Heart left ventricle (tissue), 16 donors: Measurements from ENCODE around the gene MYL6. TPM values are rescaled to one million over a fixed set of nuclear protein-coding genes. Genes with fewer than 3 reads are reported as not detected.

ENCODE experiments used
- ATAC-seq, 4 donors: fragments of 200-7000 bp; cut with Tn5 transposase; one replicate each; pipeline ENCODE4 v1.9.1; 2020 to 2022; ENCODE audit warnings: moderate library complexity in 4 of 4, mild to moderate bottlenecking in 3 of 4, moderate number of reproducible peaks in 1 of 4
- DNase-seq, 5 donors: peaks; one replicate each; pipeline ENCODE4 v3.0.0-alpha.2; 2020
- H3K27ac ChIP-seq, 12 donors: fragments of 200-600 bp; sonication (generic) in 4 of 12; one replicate each; pipeline versions ENCODE4 v1.5.0 to v1.8.0; 2016 to 2022; ENCODE audit warnings: mild to moderate bottlenecking in 2 of 12
- H3K27me3 ChIP-seq, 9 donors: fragments of 200-600 bp; sonication (generic) in 2 of 9; one replicate each; pipeline versions ENCODE4 v1.5.1 to v1.8.0; 2016 to 2022; ENCODE audit warnings: mild to moderate bottlenecking in 3 of 9
- H3K36me3 ChIP-seq, 9 donors: fragments of 200-600 bp; sonication (generic) in 2 of 9; one replicate each; pipeline versions ENCODE4 v1.5.0 to v1.8.0; 2018 to 2022; ENCODE audit warnings: mild to moderate bottlenecking in 2 of 9
- H3K4me1 ChIP-seq, 12 donors: fragments of 200-600 bp; sonication (generic) in 4 of 12; one replicate each; pipeline versions ENCODE4 v1.5.0 to v1.8.0; 2016 to 2022; ENCODE audit warnings: mild to moderate bottlenecking in 3 of 12
- H3K4me3 ChIP-seq, 12 donors: fragments of 200-600 bp; sonication (generic) in 4 of 12; one replicate each; pipeline versions ENCODE4 v1.5.0 to v1.8.0; 2017 to 2022; ENCODE audit warnings: mild to moderate bottlenecking in 9 of 12, moderate library complexity in 4 of 12
- H3K9me3 ChIP-seq, 12 donors: fragments of 200-600 bp; sonication (generic) in 4 of 12; one replicate each; pipeline versions ENCODE4 v1.5.0 to v1.8.0; 2016 to 2022; ENCODE audit warnings: mild to moderate bottlenecking in 1 of 12
- CTCF ChIP-seq, 12 donors: fragments of 200-600 bp; sonication (generic) in 4 of 12; IDR thresholded peaks; one replicate each; pipeline versions ENCODE4 v1.5.0 to v1.8.0; 2018 to 2022; ENCODE audit warnings: antibody characterized with exemption in 12 of 12, mild to moderate bottlenecking in 5 of 12
- POLR2A ChIP-seq, 2 donors: fragments of 450-650 bp; IDR thresholded peaks; one replicate each; pipeline ENCODE4 v1.6.1; 2017; ENCODE audit warnings: antibody characterized with exemption in 2 of 2, mild to moderate bottlenecking in 2 of 2, moderate library complexity in 2 of 2
- WGBS, 4 donors: extraction: QIAGEN DNeasy Blood & Tissue Kit in 2 of 4; methylation state at CpG; one replicate each; pipeline versions ENCODE4 v1.1.5 to v1.1.7; 2013 to 2018; 5-methylcytosine and 5-hydroxymethylcytosine counted together
- intact Hi-C, 10 donors: fragments of 100-400 bp; cut with DNase I; formaldehyde crosslinking; loops; one replicate each; pipeline versions ENCODE4 v1.11.1 to v1.14.2; 2022
- long read RNA-seq, 3 donors: library from polyadenylated mRNA; unstranded; transcript quantifications; one replicate each; pipeline ENCODE4 v2.0.0, GENCODE V29; 2020 to 2021
- polyA plus RNA-seq, 2 donors: library from polyadenylated mRNA; stranded (reverse); fragments of 200-250 nt; gene quantifications; one replicate each; pipeline ENCODE4 v1.2.3, GENCODE V29; 2013
- total RNA-seq, 9 donors: library from RNA; depleted of rRNA in 2 of 9; stranded (reverse); fragments of >200 nt in 2 of 9; fragmentation: NEBNext Ultra II Directional in 3 of 9; extraction: Animal tissue kit (Norgen Biotek cat#: 25700) in 3 of 9; gene quantifications; one replicate each; pipeline versions ENCODE4 v1.1.0 to v1.2.4, GENCODE V29; 2016 to 2023
- donor health status: ischemic (EF 13 %, LVEDD 7.1; RV severe dilation, severe dysfunction).
- donor health status: healthy with polysubstance abuse.
- donor health status: DM: no; HTN: yes; CAD: no.
- donor health status: DM: no; HTN: no; CAD: no.
- donor health status: ischemic (EF 25% LVEDD 6.9; RV normal size, moderate dysfunction).
- donor health status: ischemic (EF 25% LVEDD 5.7; RV mildly dilated, moderate dysfunction).
- donor health status: healthy.
- donor health status: DM: yes; HTN: yes; CAD: no.
- donor health status: ischemic (EF 35%, LVEDD 5.7; RV mildly dilated, moderate dysfunction).
- donor health status: nonischemic (EF 11% LVEDD 7.7; RV severe dilation, severe dysfunction).
- donor health status: DM: yes; HTN: yes; CAD: no.
- donor health status: PGD.
- donor health status: ischemic (EF 29% LVEDD 5.4; RV normal size, mild dysfunction).
- donor health status: nonischemic (EF 23%, LVEDD 6.1; RV moderate dilation, normal function).

Gene MYL6
- total RNA-seq, result 100 to 1,000 TPM; 355 to 949 (median 613) TPM
- 1,000 to 10,000 TPM in 1 of 2 donors, 100 to 1,000 TPM in 1; 745 to 1,383 TPM for polyA plus RNA-seq
- long read RNA-seq, donor 1, transcript MYL6-219 (5 exons, 1,438 nt), result minor isoform, 9 of 340 reads
- long read RNA-seq, donor 1, transcript MYL6-207 (6 exons, 655 nt), result minor isoform, 35 of 340 reads
- long read RNA-seq, donor 1, transcript MYL6-218 (7 exons, 901 nt), result major isoform, 61 of 340 reads
- long read RNA-seq, donor 1, partial matches to known transcripts, result 48 of 340 reads
- long read RNA-seq, donor 1, other reads (novel, unspliced or antisense), result 183 of 340 reads
- long read RNA-seq, donor 2, transcript MYL6-219 (5 exons, 1,438 nt), result minor isoform, 36 of 446 reads
- long read RNA-seq, donor 2, transcript MYL6-218 (7 exons, 901 nt), result major isoform, 80 of 446 reads
- long read RNA-seq, donor 2, transcript MYL6-207 (6 exons, 655 nt), result minor isoform, 72 of 446 reads
- long read RNA-seq, donor 2, partial matches to known transcripts, result 89 of 446 reads
- long read RNA-seq, donor 2, other reads (novel, unspliced or antisense), result 162 of 446 reads
- long read RNA-seq, donor 3, transcript MYL6-207 (6 exons, 655 nt), result minor isoform, 47 of 374 reads
- long read RNA-seq, donor 3, transcript MYL6-218 (7 exons, 901 nt), result major isoform, 69 of 374 reads
- long read RNA-seq, donor 3, partial matches to known transcripts, result 41 of 374 reads
- long read RNA-seq, donor 3, other reads (novel, unspliced or antisense), result 212 of 374 reads

GRCh38 chr12:56158029-56158925 is at the start of gene MYL6:
MYL6 (plus strand) TSS chr12:56158359; CDS start chr12:56158402, 43 bp downstream.
- TF ChIP-seq CTCF (IDR thresholded peaks at IDR 0.05), result no peak
- peak; percentile 99 for TF ChIP-seq POLR2A (IDR thresholded peaks at IDR 0.05)
- intact Hi-C loops, result loop anchor here in 9 of 10 donors (1.0 to 5.0 kb wide), 7 partner anchors 30 to 41 kb away; partner anchors contain the start of genes ZC3H10 (in 6 of the 9), RPL41 (in 3 of the 9), ESYT1 (in 1 of the 9) and SMARCC2 (in 1 of the 9)
- Histone ChIP-seq H3K27ac (peak within 1 kb of the TSS; percentile 92 to 99 (median 98)), H3K36me3 (peaks cover 0 to 42% (median 39%) of the 10 kb centered on the region in 9 donors), H3K4me3 (peak within 1 kb of the TSS; percentile 62 to 98 (median 90)), H3K4me1 (peaks cover 4 to 48% (median 37%) of the 10 kb centered on the region in 12 donors), H3K27me3 (no peaks in the 10 kb centered on the region), H3K9me3 (no peaks in the 10 kb centered on the region)
- ATAC-seq, result peak; percentile 88 to 92 (median 90)
- WGBS, 4 donors, result 0 to 1% (median 0%) methylated on average over 21 to 30 of the region's 30 CpGs
- peak; percentile 92 to 98 (median 98) for DNase-seq

GRCh38 chr12:56110571-56110970 is 47.6 kb upstream of the MYL6 start:
- no peaks in the 10 kb centered on the region for H3K27me3 ChIP-seq
- H3K9me3 ChIP-seq, result no peaks in the 10 kb centered on the region
- no peak for TF ChIP-seq POLR2A (IDR thresholded peaks at IDR 0.05)
- no peak for TF ChIP-seq CTCF (IDR thresholded peaks at IDR 0.05)
- no peak overlapping the region for H3K27ac ChIP-seq
- intact Hi-C loops, result loop anchor here in 2 of 10 donors (5.0 to 10.0 kb wide), 2 partner anchors 66 to 373 kb away; partner anchors contain the start of gene RPS26 (in 1 of the 2)
- ATAC-seq (no peak), DNase-seq (no peak)
- H3K4me1 ChIP-seq, result peaks cover 0 to 22% (median 11%) of the 10 kb centered on the region in 12 donors
- peaks cover 3 to 85% (median 74%) of the 10 kb centered on the region in 9 donors for H3K36me3 ChIP-seq
- WGBS, 4 donors, result 87 to 97% (median 92%) methylated on average over 5 of the region's 5 CpGs
- H3K4me3 ChIP-seq, result no peak overlapping the region

- Histone ChIP-seq H3K9me3 (no peaks in the 10 kb centered on the region), H3K27ac (no peak overlapping the region), H3K4me1 (peaks cover 0 to 19% (median 11%) of the 10 kb centered on the region in 12 donors), H3K36me3 (peaks cover 0 to 57% (median 49%) of the 10 kb centered on the region in 9 donors), H3K27me3 (no peaks in the 10 kb centered on the region), H3K4me3 (no peak overlapping the region)
- TF ChIP-seq POLR2A (IDR thresholded peaks at IDR 0.05) (no peak), CTCF (IDR thresholded peaks at IDR 0.05) (no peak)
- DNase-seq, result no peak
- ATAC-seq, result no peak
- intact Hi-C loops, result loop anchor here in 2 of 10 donors (5.0 to 10.0 kb wide), 2 partner anchors 69 to 377 kb away; partner anchors contain the start of gene RPS26 (in 1 of the 2)
- 93 to 97% (median 95%) methylated on average over 1 of the region's 1 CpG for WGBS, 4 donors
Measured at GRCh38 chr12:56114084-56114483, 44.1 kb upstream of the MYL6 start.
